Activated T-cell treated with anti-CD3 and anti-CD28 coated beads for 48 hours (primary cell): ENCODE data around the gene RNMT.
"Not testable (repeated sequence)": the region's sequence is repeated elsewhere in the genome, so short reads cannot be mapped to it uniquely, and the experiment has no call there.

Experiments used
- DNase-seq: peaks from one replicate; pipeline ENCODE4 v3.0.0-alpha.2; 2020; ENCODE audit warnings: low read depth

Gene RNMT

GRCh38 chr18:13745696-13746095, 19.2 kb downstream of the RNMT start:
- no peak for DNase-seq

DNA sequence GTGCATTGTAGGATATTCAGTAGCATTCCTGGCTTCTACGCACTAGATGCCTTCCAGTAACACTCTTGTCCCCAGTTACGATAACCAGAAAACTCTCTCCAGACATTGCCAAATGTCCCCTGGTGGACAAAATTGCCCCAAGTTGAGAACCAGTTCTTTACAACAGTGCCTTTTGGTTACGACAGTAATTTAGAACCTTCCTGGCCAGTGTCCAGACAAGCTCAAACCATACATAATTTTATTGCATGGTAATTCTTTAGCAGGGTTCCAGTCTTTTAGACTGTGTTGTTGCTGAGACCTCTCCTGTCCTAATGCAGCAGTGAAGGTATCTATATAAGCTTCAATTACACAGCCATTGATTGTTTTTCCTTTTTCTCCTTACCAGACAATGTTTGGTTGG, 20.2 kb downstream of the RNMT start:
- DNase-seq, result no peak

DNA sequence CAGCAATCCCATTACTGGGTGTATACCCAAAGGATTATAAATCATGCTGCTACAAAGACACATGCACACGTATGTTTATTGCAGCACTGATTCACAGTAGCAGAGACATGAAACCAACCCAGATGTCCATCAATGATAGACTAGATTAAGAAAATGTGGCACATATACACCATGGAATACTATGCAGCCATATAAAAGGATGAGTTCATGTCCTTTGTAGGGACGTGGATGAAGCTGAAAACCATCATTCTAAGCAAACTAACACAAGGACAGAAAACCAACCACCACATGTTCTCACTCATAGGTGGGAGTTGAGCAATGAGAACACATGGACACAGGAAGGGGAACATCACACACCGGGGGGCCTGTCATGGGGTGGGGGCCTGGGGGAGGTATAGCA, 25.1 kb downstream of the RNMT start:
- not testable (repeated sequence) for DNase-seq

- no peak for DNase-seq
Measured at GRCh38 chr18:13756261-13756660, 29.8 kb downstream of the RNMT start.

DNA sequence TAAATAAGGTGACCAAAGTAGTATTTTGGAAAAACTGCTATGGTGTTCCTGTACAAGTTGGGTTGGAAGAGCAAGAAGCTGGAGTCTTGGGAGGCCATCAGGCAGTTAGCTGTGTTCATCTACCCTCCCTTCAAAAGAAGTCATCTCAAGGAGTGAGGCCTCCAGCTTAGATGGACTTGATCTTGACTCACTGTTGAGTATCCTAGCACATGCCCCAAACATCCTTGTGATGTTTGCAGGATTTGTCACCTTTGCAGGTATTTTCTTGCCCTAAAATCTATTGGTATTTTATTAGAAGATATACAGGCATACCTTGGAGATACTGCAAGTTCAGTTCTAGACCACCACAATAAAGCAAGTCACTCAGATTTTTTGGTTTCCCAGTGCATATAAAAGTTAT, 30.2 kb downstream of the RNMT start:
- no peak for DNase-seq

GRCh38 chr18:13758622-13759021, 32.1 kb downstream of the RNMT start:
- no peak for DNase-seq

DNA sequence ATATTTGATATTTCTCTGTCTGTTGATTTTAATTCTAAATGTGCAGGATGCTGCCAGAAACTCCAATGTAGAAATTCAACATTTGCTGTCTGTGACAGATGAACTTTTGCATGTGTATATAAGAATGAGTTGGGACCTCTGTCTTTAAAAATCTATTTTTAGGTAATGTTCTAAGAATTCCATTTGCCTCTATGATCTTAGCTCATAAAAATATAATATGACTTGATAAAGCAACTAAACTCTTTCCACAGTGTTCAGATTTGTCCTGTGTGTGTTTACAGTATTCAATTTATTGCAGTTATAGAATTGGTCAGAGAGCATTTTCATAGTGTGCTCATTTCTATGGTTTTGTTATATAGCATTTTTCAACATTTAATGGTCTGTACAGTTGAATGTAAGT, 33.6 kb downstream of the RNMT start:
- no peak for DNase-seq

- DNase-seq, result no peak
Measured at GRCh38 chr18:13762690-13763439, 36.4 kb downstream of the RNMT start.

DNA sequence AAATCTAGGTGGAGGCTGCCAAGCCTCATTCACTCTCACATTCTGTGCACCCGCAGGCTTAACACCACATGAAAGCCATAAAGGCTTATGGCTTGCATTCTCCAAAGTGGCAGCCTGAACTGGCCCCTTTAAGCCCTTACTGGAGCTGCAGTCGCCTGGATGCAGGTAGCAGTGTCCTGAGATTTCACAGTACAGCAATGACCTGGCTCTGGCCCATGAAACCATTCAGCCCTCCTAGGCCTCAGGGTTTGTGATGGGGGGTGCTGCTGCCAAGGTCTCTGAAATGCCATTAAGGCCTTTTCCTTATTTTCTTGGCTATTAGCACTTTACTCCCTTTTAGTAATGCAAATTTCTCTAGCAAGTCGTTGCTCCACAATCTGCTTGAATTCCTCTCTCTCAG, 48.6 kb downstream of the RNMT start:
- DNase-seq, result no peak

- no peak for DNase-seq
Measured at GRCh38 chr18:13791181-13791580, 64.7 kb downstream of the RNMT start.

DNA sequence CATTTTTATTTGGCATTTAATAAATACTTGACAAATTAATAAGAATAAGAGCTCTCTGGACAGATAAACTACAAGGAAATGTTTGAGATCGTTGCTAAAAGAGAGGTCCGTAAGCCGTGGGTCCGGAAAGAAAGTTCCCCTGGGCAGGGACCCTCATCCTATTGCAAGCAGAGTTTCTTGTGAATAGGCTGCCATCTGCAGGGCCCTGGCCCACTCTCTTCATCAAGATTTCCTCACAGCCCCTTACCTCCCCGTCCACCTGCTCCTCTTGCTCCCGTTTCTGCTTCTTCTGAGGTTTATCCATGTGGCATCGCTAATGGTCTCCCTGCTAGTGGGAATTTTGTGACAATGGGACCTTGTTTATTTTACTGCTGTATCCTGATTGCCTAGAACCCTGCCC, 67.3 kb downstream of the RNMT start:
- no peak for DNase-seq

- DNase-seq, result no peak
Measured at GRCh38 chr18:13796515-13796914, 70.0 kb downstream of the RNMT start.

DNA sequence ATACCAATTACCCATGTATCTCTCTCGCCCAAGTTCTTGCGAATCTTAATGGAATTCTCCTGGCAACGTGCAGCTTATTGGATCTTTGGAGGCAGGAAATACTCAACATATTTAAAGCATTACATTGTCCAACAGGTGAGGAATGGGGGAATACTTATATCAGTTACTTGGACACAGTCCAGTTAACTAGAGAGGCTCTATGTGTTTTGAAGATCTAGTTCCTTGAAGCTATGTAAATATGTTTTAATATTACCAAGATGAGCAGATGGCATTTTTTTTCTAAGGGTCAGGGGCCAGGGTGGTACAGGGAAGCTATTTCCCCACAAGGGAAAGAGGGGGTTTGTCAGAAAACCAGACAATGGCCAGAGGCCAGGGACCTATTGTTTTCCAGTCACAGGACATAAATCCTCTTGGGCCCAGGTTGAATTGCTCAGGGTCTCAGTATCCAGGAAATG, 70.7 kb downstream of the RNMT start:
- DNase-seq, result no peak

DNA sequence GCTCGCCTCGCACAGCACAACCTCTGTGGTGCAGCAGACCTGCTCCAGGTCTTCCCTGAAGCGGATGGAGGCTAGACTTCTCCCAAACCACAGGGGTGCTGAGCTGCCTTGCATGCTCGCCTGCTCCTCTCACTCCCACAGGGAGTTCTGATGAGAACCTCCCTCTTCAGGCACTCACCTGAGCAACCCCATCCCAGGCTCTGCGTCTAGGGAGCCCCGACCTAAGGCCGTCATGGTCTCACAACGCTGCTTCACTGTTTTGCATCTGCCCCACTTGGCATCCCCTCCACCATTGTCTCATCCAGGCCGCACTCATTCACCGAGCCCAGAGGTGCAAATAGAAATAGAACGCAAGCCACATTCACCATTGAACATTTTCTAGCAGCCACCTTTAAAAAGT, 72.9 kb downstream of the RNMT start:
- DNase-seq, result no peak

GRCh38 chr18:13800505-13801259, 74.2 kb downstream of the RNMT start:
- peak; percentile 56 for DNase-seq

DNA sequence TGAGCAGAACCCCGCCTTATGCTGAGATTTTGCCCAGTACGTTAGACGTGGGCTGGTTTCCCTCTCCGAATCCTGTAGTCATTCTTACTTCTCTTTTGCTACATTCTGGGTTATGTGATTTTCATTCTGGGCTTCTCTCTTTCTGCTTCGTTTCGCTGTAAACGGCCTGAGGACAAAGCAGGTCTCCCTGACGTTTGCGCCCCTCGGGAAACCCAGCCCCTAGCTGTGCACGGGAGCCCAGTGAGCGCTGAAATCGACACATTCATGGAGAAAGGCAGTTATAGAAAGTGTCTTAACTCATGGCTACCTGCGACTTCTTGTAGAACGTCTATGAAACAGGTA, 74.8 kb downstream of the RNMT start:
- DNase-seq, result no peak

- DNase-seq, result no peak
Measured at GRCh38 chr18:13804305-13804704, 77.8 kb downstream of the RNMT start.

GRCh38 chr18:13808294-13809042, 82.0 kb downstream of the RNMT start:
- DNase-seq, result no peak

DNA sequence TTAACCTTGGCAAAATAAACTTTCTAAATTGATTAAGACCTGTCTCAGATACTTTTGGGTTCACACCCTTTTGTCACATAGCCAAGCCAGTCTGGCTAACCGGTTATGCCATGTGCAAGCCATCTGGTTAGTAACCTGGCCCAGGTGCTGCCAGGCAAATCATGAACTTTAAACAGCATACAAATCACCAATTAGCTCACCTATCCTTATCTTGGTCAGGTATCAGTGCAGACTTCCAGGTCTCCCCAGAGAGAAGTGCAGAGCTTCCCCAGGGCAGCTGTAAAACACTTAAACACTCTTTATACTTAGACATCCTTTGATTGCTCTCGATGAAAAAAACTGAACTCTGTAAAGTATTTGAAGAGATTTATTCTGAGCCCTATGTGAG, 82.6 kb downstream of the RNMT start:
- no peak for DNase-seq

- DNase-seq, result no peak
Measured at GRCh38 chr18:13809531-13810255, 83.2 kb downstream of the RNMT start.

DNA sequence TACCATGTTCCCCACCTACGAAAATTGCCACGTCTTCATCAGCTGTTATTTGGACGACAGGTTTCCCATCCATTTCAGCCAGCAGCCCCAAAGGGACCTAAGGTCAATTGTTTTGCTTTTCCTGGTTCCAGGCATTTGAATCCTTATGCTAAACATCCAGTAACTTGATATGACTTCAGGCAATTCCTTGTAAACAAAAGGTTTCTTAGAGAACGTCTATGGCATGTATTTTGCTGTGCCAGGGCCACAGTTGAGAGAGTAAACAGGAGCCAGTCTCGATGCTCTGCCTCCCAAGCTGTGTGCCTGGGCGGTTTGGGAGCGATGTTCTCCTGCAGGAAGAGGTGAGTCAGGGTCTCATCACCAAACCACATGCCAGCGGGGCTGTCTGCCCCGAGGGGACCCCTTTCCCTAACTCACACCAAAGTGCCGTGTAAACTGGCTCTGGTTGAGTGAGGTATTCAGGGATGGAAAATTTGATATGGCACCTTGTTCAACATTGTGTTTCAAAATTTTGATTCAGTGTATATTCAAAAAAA, 84.5 kb downstream of the RNMT start:
- no peak for DNase-seq

- no peak for DNase-seq
Measured at GRCh38 chr18:13811993-13812392, 85.5 kb downstream of the RNMT start.
